Measurements from ENCODE around the gene CXCR2. TPM values are rescaled to one million over a fixed set of nuclear protein-coding genes. Genes with fewer than 3 reads are reported as not detected.

CXCR2 gene
- total and polyA plus RNA-seq, 11 donors = 0.11 to 2.0 (median 0.51) TPM

GRCh38 chr2:218086478-218086877, 39.4 kb upstream of the CXCR2 start:
- no peak for DNase-seq
- H3K9me3 ChIP-seq = peaks cover 0 to 24% (median 7%) of the 10 kb centered on the region in 12 donors
- no peaks in the 10 kb centered on the region for H3K4me1 ChIP-seq
- H3K27ac ChIP-seq = no peak overlapping the region
- no peaks in the 10 kb centered on the region for H3K36me3 ChIP-seq
- no peak for TF ChIP-seq POLR2A (IDR thresholded peaks at IDR 0.05)
- TF ChIP-seq CTCF (IDR thresholded peaks at IDR 0.05) = no peak
- H3K27me3 ChIP-seq = peaks cover 0 to 3% (median 0%) of the 10 kb centered on the region in 9 donors
- intact Hi-C loops (cut with DNase I) = no loop called here
- H3K4me3 ChIP-seq = no peak overlapping the region
- ATAC-seq = no peak

- Histone ChIP-seq H3K27ac (no peak overlapping the region), H3K27me3 (peaks cover 0 to 4% (median 0%) of the 10 kb centered on the region in 9 donors), H3K9me3 (peaks cover 0 to 24% (median 7%) of the 10 kb centered on the region in 12 donors), H3K4me1 (no peaks in the 10 kb centered on the region), H3K4me3 (no peak overlapping the region), H3K36me3 (no peaks in the 10 kb centered on the region)
- DNase-seq (no peak), ATAC-seq (no peak)
- intact Hi-C loops (cut with DNase I) = no loop called here
- TF ChIP-seq CTCF (IDR thresholded peaks at IDR 0.05) (no peak), POLR2A (IDR thresholded peaks at IDR 0.05) (no peak)
- WGBS, 4 donors = 77 to 86% (median 81%) methylated on average over 8 of the region's 8 CpGs
These were observed 36.6 kb upstream of the CXCR2 start for GRCh38 chr2:218089259-218089658.

- no peak for ATAC-seq
These were observed 34.1 kb upstream of the CXCR2 start for GRCh38 chr2:218091746-218092145.

GRCh38 chr2:218093879-218094278, 31.9 kb upstream of the CXCR2 start:
- peaks cover 0 to 4% (median 0%) of the 10 kb centered on the region in 9 donors for H3K27me3 ChIP-seq
- no peak overlapping the region for H3K4me3 ChIP-seq
- no peak for ATAC-seq
- intact Hi-C loops (cut with DNase I) = no loop called here
- no peaks in the 10 kb centered on the region for H3K36me3 ChIP-seq
- WGBS, 4 donors = 84 to 92% (median 86%) methylated on average over 3 of the region's 3 CpGs
- H3K4me1 ChIP-seq = no peaks in the 10 kb centered on the region
- no peak overlapping the region for H3K27ac ChIP-seq
- no peak for DNase-seq
- TF ChIP-seq CTCF (IDR thresholded peaks at IDR 0.05) (no peak), POLR2A (IDR thresholded peaks at IDR 0.05) (no peak)
- no peaks in the 10 kb centered on the region for H3K9me3 ChIP-seq

More at GRCh38 chr2:218091746-218092145, 34.1 kb upstream of the CXCR2 start:
- WGBS, 4 donors = 65 to 81% (median 74%) methylated on average over 3 of the region's 3 CpGs
- TF ChIP-seq CTCF (IDR thresholded peaks at IDR 0.05) = no peak
- TF ChIP-seq POLR2A (IDR thresholded peaks at IDR 0.05) = no peak
- intact Hi-C loops (cut with DNase I) = no loop called here
- Histone ChIP-seq H3K9me3 (peaks cover 0 to 9% (median 2%) of the 10 kb centered on the region in 12 donors), H3K4me3 (no peak overlapping the region), H3K4me1 (no peaks in the 10 kb centered on the region), H3K27me3 (peaks cover 0 to 4% (median 0%) of the 10 kb centered on the region in 9 donors), H3K36me3 (no peaks in the 10 kb centered on the region), H3K27ac (no peak overlapping the region)
- no peak for DNase-seq

Data from heart left ventricle (tissue), 16 donors.